Suprapubic skin (tissue), 4 donors: ENCODE results near the gene C14orf180. TPM values are rescaled to one million over a fixed set of nuclear protein-coding genes. Genes with fewer than 3 reads are reported as not detected.

Experiments
- DNase-seq, 2 donors: peaks; one replicate each; pipeline ENCODE4 v3.0.0-alpha.2; 2019; ENCODE audit warnings: low spot score in 2 of 2
- H3K27ac ChIP-seq: fragments of 200-600 bp; sonication (generic); one replicate; pipeline ENCODE4 v1.5.1; 2019
- H3K27me3 ChIP-seq: fragments of 200-600 bp; sonication (generic); one replicate; pipeline ENCODE4 v1.5.1; 2019
- H3K36me3 ChIP-seq: fragments of 200-600 bp; sonication (generic); one replicate; pipeline ENCODE4 v1.5.1; 2019
- H3K4me1 ChIP-seq: fragments of 200-600 bp; sonication (generic); one replicate; pipeline ENCODE4 v1.5.1; 2019
- H3K4me3 ChIP-seq: fragments of 200-600 bp; sonication (generic); one replicate; pipeline ENCODE4 v1.5.1; 2019; ENCODE audit warnings: mild to moderate bottlenecking
- H3K9me3 ChIP-seq: fragments of 200-600 bp; sonication (generic); one replicate; pipeline ENCODE4 v1.5.1; 2019
- CTCF ChIP-seq, 2 donors: fragments of 200-600 bp in 1 of 2; fragments of 450-650 bp in 1 of 2; sonication (generic) in 1 of 2; IDR thresholded peaks; one replicate each; pipeline ENCODE4 v1.5.1; 2016 to 2019; ENCODE audit warnings: antibody characterized with exemption in 2 of 2, mild to moderate bottlenecking in 1 of 2, moderate library complexity in 1 of 2
- EP300 ChIP-seq: sonication (generic); formaldehyde crosslinking; IDR thresholded peaks from one replicate; pipeline ENCODE4 v1.6.1; 2017; ENCODE audit warnings: antibody characterized with exemption
- POLR2A ChIP-seq, 2 donors: fragments of 450-650 bp; IDR thresholded peaks; one replicate each; pipeline ENCODE4 v1.6.1; 2017; ENCODE audit warnings: antibody characterized with exemption in 2 of 2, mild to moderate bottlenecking in 2 of 2, moderate library complexity in 2 of 2
- POLR2AphosphoS5 ChIP-seq, 3 donors: sonication (generic); formaldehyde crosslinking; IDR thresholded peaks; one replicate each; pipeline ENCODE4 v1.6.1; 2017; ENCODE audit warnings: antibody characterized with exemption in 3 of 3
- WGBS: methylation state at CpG from one replicate; pipeline ENCODE4 v1.1.5; 2018; 5-methylcytosine and 5-hydroxymethylcytosine counted together
- total RNA-seq, 4 donors: library from RNA; depleted of rRNA; stranded (reverse); fragments of >200 nt; gene quantifications; one replicate each; pipeline ENCODE4 v1.1.0, GENCODE V29; 2016

The C14orf180 gene
- total RNA-seq, 4 donors from 2014 or later = 0.30 to 3.9 TPM; not detected in 2

DNA sequence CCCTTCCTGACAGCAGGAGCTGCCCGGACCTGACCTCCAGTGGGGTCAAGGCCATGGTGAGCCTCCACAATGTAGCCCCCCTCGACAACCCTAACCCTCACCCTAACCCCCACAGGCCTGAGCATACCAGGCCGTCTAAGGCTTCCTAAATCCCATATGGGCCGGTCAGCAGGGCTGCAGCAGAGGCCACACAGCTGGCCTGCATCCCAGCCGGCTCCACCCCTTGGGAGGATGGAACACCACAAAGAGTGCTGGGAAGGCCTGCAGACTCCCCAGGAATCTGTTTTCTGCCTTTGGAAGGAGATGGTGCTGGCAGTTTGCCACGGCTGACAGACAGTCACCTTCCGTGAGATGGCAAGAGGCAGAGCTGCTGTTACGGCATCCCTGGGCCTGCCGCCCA, 22.2 kb downstream of the C14orf180 start:
- Histone ChIP-seq H3K9me3 (no peaks in the 10 kb centered on the region), H3K27ac (no peak overlapping the region), H3K36me3 (no peaks in the 10 kb centered on the region), H3K27me3 (peaks cover 85% of the 10 kb centered on the region), H3K4me1 (peaks cover 5% of the 10 kb centered on the region), H3K4me3 (no peak overlapping the region)
- peak in 1 of 2 donors; percentile 48 for DNase-seq
- 55% methylated on average over 7 of the region's 9 CpGs for WGBS
- TF ChIP-seq EP300 = no peak
- TF ChIP-seq POLR2AphosphoS5 (IDR thresholded peaks at IDR 0.05) = no peak

DNA sequence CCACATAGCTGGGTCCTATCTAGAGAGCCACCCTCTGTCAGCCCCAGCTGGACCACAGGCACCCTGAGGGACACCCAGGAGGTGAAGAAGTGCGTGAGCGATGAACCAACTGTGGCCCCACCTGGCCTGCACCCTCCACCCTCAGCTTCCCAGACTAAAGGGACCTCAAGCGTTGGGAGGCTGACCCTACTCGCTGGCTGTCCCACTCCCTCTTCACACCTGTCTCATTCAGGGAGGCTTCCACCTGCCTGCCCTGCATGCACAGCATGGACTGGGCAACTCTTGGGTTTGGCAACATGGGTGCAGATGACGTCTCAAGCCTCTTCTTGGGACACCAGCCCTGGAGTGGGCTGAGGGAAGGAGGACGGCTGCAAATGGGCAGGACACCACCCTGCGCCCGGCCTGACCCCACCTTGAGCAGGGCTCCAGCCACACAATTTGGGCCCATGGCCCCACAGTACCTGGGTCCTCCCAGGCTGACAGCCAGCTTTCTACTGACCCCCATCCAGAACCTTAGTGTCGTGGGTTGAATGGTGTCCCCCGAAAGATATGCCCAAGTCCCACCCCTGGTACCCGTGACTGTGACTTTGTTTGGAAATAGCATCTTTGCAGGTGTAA, 22.9 kb downstream of the C14orf180 start:
- DNase-seq = peak in 1 of 2 donors; percentile 47
- Histone ChIP-seq H3K27me3 (peaks cover 86% of the 10 kb centered on the region), H3K4me1 (peaks cover 5% of the 10 kb centered on the region), H3K36me3 (no peaks in the 10 kb centered on the region), H3K4me3 (no peak overlapping the region), H3K27ac (no peak overlapping the region), H3K9me3 (no peaks in the 10 kb centered on the region)
- TF ChIP-seq POLR2AphosphoS5 (IDR thresholded peaks at IDR 0.05) (no peak), POLR2A (IDR thresholded peaks at IDR 0.05) (no peak), CTCF (IDR thresholded peaks at IDR 0.05) (no peak), EP300 (no peak)
- 85% methylated on average over 4 of the region's 11 CpGs for WGBS

- peak; percentile 28 to 67 for DNase-seq
- peaks cover 92% of the 10 kb centered on the region for H3K27me3 ChIP-seq
These were observed 23.4 kb downstream of the C14orf180 start for GRCh38 chr14:104602933-104603325.

GRCh38 chr14:104603711-104604401, 24.3 kb downstream of the C14orf180 start:
- Histone ChIP-seq H3K9me3 (no peaks in the 10 kb centered on the region), H3K27ac (no peak overlapping the region), H3K4me1 (peaks cover 5% of the 10 kb centered on the region), H3K36me3 (no peaks in the 10 kb centered on the region), H3K4me3 (no peak overlapping the region), H3K27me3 (peaks cover 98% of the 10 kb centered on the region)
- WGBS = 44% methylated on average over 2 of the region's 32 CpGs
- TF ChIP-seq EP300 = no peak
- no peak for TF ChIP-seq POLR2AphosphoS5 (IDR thresholded peaks at IDR 0.05)
- no peak for TF ChIP-seq CTCF (IDR thresholded peaks at IDR 0.05)
- TF ChIP-seq POLR2A (IDR thresholded peaks at IDR 0.05) = no peak
- DNase-seq = peak; percentile 58 to 76

More at GRCh38 chr14:104602933-104603325, 23.4 kb downstream of the C14orf180 start:
- Histone ChIP-seq H3K9me3 (no peaks in the 10 kb centered on the region), H3K36me3 (no peaks in the 10 kb centered on the region), H3K4me3 (no peak overlapping the region), H3K27ac (no peak overlapping the region), H3K4me1 (peaks cover 5% of the 10 kb centered on the region)
- 100% methylated on average over 2 of the region's 7 CpGs for WGBS
- TF ChIP-seq POLR2A (IDR thresholded peaks at IDR 0.05) = no peak
- no peak for TF ChIP-seq CTCF (IDR thresholded peaks at IDR 0.05)
- TF ChIP-seq POLR2AphosphoS5 (IDR thresholded peaks at IDR 0.05) = no peak
- no peak for TF ChIP-seq EP300

DNA sequence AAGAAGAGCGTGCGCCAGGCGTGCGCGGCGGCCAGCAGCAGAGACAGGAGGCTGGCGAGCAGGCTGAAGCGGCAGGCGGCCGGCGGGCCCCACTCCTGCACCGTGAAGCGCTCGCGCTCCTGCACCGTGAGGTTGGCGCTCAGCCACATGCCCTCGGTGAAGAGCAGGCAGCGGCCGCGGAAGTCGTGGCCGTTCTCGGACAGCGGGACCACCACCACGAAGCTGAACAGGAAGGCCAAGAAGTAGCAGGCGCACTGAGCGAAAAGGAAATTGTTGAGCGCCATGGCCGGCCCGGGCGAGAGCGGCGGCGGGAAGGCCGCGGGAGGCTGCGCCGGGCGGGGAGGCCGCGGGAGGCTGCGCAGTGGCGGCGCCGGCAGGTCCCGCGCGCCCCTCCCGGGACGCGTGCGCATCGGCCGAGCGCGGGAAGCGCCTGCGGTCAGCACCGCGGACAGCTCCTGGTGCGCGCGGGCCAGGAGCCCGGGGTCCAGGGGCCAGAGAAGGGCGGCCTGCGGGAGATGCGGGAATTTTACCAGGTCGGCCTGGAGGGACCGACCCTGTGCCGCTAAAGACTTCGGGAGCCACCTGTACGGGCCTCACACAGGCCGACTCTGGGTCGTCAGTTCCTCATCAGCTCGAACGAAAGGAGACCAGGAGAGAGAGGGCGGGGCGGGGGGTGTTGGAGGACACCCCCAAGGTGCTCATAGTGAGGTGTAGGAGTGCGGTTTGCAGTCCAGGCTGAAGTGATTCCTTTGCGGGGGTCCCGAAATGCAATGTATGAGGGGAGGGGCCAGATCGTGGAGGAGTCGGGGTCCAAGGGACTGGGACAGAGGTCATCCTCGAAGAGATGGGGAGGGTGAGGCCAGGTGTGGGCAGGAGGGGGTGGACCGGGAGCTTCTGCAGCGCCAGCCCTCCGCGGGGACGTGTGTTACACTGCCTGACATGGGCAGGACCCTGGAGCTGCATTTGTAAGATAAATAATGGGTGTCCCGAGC, 25.2 kb downstream of the C14orf180 start, which contains the start of gene TMEM179:
TSS of gene TMEM179 (minus strand) at position 315 of the 992 bp plus-strand sequence. CDS start at position 284, 31 bp downstream.
- peak in 1 of 2 donors; percentile 73 for DNase-seq
- 24% methylated on average over 21 of the region's 91 CpGs for WGBS
- peaks cover 97% of the 10 kb centered on the region for H3K27me3 ChIP-seq

More for the DNA sequence above, 25.2 kb downstream of the C14orf180 start, which contains the start of gene TMEM179:
- H3K4me3 ChIP-seq = no peak within 1 kb of the TSS
- TF ChIP-seq EP300 (no peak), POLR2AphosphoS5 (IDR thresholded peaks at IDR 0.05) (no peak), CTCF (IDR thresholded peaks at IDR 0.05) (no peak)
- H3K4me1 ChIP-seq = peaks cover 5% of the 10 kb centered on the region
- no peak within 1 kb of the TSS for H3K27ac ChIP-seq
- no peaks in the 10 kb centered on the region for H3K9me3 ChIP-seq
- H3K36me3 ChIP-seq = no peaks in the 10 kb centered on the region
